Kasumi-1 (cell line): ENCODE data around the gene CIROP.

Experiments used
- DNase-seq, 2 experiments: peaks; one replicate each; lab custom pipeline; 2025; lab: John Stamatoyannopoulos, UW

The CIROP gene

GRCh38 chr14:23104591-23105347 lies at the start of gene CIROP:
TSS of gene CIROP (minus strand) at chr14:23104989. CDS start at chr14:23104920, 69 bp downstream.
- DNase-seq, result no peak

GRCh38 chr14:23153851-23154796 lies 49.3 kb upstream of the CIROP start:
- no peak for DNase-seq

GRCh38 chr14:23151342-23151741 lies 46.6 kb upstream of the CIROP start:
- no peak for DNase-seq

- DNase-seq, result no peak
Measured at GRCh38 chr14:23149745-23150144, 45.0 kb upstream of the CIROP start.

DNA sequence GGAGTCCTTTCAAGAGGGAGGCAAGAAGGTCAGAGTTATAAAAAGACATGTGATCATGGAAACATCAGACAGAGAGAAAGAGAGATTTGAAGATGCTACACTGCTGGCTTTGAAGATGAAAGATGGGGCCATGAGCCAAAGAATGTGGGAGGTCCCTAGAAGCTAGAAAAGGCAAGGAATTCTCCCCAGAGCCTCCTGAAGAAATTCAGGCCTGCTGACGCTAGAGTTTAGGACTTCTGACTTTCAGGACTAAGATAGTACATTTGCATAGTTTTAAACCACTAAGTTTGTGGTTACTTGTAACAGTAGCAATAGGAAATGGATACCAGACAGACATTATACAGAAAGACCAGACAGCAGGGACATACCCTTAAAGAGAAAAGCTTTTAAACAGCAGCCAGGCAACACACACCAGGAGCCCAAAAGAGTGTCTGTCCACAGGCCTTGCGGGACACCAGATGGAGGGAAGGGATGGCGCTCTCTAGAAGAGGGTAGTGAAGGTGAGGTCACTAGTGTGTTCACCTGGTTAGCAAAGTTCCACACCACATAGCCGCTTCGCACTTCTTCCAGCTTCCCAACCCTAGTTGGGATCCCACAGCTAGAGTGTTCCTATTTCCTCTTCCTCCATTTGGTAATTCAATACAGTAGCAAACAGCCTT lies 43.9 kb upstream of the CIROP start:
- no peak for DNase-seq

GRCh38 chr14:23147676-23148075 lies 42.9 kb upstream of the CIROP start:
- no peak for DNase-seq

DNA sequence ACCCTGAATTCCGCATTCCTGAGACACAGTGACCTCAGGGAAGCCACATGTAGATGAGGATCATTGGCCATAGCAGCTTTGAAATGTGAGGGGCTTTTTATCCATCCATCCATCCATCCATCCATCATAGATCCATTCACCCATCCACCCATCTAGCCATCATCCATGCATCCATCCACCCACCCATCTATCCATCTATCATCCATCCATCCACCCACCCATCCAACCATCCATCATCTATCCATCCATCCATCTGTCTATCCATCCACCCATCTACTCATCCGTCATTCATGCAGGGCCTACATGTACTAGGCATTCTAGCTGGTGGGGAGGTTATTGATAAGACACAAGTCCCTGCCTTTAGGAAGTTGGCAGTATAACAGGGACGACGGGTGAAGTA lies 42.2 kb upstream of the CIROP start:
- no peak for DNase-seq

DNA sequence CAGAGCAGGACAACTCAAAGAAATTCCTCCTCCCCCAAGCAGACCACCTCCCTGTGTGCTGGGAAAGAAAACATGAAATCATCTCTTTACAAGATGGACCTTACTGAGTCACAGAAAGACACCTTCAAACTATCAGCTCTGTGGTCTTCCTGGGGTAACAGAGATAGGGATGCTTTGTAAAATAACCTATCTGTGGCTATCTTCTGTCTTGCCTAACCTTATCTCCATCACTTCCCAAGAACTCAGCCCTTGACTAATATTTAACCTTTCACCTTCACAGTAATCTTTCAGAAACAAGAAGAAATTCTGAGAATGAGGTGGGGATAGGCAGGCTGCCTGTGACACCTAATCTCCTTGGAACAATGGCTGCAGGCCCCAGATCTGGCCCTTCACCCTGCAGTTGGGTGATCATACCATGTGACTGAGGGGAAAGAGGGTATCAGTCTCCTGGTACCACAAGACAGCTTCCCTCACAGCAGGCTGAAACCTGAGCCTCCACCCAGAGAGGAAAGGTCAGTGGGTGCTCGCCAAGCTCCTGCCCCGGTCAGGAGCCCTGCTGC lies 41.6 kb upstream of the CIROP start:
- DNase-seq, result no peak

GRCh38 chr14:23145794-23146350 lies 41.1 kb upstream of the CIROP start:
- no peak for DNase-seq

GRCh38 chr14:23143911-23144310 lies 39.1 kb upstream of the CIROP start:
- no peak for DNase-seq

DNA sequence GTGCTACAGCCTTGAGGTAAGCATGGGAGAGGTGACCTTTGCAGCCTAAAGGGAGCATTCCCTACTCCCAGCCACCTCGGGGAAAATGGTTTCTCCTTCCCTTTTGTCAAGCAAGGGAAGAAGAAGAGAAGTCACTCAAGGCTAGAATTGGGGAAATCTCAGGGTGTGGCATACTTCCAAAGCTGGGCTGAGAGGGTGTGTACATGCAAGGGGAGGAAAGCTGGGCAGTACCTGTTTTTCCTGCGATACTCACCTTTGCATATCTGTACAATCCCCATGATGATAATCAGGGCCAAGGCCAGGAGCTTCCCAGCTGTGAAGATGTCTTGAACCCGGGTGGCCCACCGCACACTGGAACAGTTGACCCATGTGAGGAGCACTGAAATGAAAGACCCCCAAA lies 38.0 kb upstream of the CIROP start:
- no peak for DNase-seq

DNA sequence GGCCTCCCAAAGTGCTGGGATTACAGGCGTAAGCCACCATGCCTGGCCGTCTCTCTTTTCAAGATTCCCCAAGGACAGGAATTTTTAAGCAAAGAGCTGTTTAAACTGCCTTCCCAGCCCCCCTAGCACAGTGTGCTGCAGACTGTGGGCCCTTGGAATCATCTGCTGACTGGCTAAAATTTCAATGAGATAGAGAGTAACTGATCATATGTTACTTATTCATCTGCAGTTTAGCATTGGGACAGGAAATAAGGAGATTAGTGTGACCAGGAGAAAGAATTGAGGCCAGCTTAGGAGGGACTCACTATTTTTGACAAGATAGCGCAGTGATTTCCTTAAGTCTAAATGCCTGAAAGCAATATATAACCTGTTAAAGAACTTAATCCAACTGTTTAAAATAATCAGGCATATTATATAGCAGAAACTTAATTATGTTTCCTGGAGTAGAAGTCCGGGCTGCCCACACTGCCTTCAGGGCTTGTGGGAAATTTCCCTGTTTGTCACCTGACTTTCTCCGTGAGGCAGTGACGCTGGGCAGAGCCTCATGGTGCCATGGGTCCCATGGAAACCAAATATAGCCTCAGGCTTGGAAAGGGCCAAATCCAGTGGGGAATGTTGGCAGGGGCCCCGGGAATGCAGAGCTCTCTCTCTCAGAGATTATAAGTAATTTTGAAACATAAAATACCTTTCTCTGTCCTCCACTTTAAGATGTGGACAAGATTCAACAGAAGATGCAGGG lies 37.1 kb upstream of the CIROP start:
- no peak for DNase-seq

GRCh38 chr14:23140371-23140770 lies 35.6 kb upstream of the CIROP start:
- DNase-seq, result no peak

- DNase-seq, result no peak
Measured at GRCh38 chr14:23139874-23140273, 35.1 kb upstream of the CIROP start.

DNA sequence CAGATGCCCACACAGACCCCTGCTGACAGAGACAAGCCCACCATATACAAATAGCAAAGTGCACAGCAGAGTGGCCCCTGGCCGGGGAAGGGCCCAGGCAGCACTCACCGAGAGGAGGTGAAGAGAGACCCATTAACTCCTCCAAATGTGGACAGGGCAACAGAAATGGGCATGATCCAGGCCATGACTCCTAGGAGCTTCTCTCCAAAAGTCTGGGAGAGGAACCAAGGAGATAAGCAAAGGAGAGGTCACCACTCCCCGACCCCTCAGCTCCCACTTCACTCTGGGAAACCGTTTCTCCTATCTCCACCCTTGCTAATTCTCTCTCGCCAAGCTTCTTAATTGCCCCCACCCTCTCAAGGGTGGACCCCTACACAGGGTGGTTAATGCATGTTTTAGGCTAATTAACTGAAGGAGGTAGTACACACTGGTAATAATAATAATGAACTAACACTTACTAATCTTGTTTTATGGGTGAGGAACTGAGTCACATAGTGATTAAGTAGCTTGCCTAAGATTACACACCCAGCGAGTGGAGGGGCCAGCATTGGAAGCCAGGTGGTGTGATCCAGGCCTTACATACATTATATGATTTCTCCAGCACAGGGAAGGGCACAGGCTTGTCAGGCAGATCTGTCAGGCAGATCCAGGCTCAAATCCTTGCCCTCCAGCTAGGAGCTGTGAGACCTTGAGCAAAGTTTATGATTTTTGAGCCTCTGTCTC lies 33.2 kb upstream of the CIROP start:
- no peak for DNase-seq

DNA sequence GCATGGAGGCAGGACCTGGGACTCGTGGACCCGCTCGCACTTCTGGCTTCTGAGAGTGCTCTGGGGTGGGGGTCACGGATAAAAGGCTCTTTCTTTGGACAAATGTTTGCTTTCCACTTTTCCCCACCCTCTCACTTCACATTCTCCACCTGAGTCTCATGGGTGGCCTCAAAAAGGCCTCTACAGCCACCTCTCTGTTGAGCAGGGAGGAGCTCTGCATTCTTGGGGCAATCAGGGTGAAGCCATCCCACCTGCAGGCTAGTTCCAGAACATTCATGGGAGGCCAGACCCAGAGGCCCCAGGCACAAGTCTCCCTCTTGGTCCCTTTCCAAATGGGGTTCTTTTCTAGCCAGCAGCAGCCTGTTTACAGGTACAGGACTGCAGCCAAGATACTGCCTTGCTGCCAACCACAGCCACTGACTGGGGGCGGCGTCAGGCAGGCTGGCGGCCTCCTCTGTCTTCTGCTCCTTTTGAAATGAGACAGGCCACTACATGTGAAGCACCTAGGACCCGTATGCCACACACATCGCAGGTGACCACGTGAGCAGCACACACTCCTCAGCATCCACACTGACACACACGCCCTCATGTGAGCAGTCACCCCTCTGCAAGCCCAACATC lies 32.5 kb upstream of the CIROP start:
- DNase-seq, result no peak

DNA sequence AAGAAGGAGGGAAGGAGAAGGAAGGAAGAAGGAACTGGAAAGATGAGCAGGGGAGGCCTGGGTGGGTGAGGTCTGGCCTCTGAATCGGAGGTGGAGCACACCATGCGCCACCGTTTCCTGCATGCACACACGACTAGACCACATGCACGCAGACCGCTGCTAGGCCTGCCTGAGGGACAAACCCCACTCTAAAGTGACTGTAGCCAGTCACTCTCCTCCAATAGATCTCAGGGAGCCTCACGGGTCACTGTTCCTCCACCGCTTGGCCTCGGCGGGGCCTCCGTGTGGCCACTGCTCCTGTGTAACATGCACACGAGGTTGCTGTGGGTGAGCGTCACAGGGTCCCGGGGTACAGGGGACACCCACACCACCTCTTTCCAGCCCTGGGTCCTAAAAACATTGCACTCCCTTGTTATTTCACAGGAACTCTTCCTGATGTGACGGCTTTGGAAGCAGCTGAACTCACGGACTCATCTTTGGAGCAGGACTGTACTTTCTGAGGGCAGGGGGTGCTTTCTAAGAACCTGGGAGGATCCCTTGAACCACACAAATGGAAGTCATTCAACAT lies 31.9 kb upstream of the CIROP start:
- no peak for DNase-seq

GRCh38 chr14:23132970-23133369 lies 28.2 kb upstream of the CIROP start:
- DNase-seq, result no peak

GRCh38 chr14:23131482-23131881 lies 26.7 kb upstream of the CIROP start:
- no peak for DNase-seq

DNA sequence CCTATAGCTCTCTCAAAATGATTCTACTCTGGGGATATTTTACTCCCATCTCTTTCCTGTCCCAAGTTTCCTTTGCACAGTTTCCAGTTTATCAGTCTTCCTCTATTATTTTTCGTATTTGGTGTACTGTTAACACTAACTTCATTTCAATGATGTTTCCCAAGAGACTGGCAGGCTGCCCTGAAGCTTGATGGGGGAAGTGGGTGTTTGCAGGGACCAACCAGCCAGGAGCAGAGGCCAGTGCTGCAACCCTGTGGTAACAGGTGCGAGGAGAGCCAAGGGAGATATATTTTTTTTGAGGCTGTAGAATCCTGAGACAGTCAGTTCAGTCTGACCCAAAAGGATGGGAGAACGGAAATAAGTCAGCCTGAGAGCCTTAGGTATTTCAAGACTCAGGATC lies 26.1 kb upstream of the CIROP start:
- DNase-seq, result peak; percentile 41 to 62
